KMS-11 (cell line): ENCODE measurements around the gene COQ8B.

Source experiments
- H2AFZ ChIP-seq: fragments of 200-600 bp; sonication (generic); 2 replicates; pipeline ENCODE4 v1.6.1; 2016; ENCODE audit warnings: antibody characterized with exemption, mixed run types, low read depth
- H3K27ac ChIP-seq: fragments of 200-600 bp; sonication (generic); 2 replicates; pipeline ENCODE4 v1.6.1; 2016; ENCODE audit warnings: mild to moderate bottlenecking, mixed run types
- H3K27me3 ChIP-seq: fragments of 200-600 bp; sonication (generic); 2 replicates; pipeline ENCODE4 v1.6.1; 2017; ENCODE audit warnings: mild to moderate bottlenecking, low read depth, mixed run types, moderate library complexity; ENCODE audit not compliant: insufficient read depth
- H3K36me3 ChIP-seq: fragments of 200-600 bp; sonication (generic); 2 replicates; pipeline ENCODE4 v1.6.1; 2017; ENCODE audit warnings: mild to moderate bottlenecking, mixed run types; ENCODE audit not compliant: insufficient read depth
- H3K4me1 ChIP-seq: fragments of 200-600 bp; sonication (generic); 2 replicates; pipeline ENCODE4 v1.6.1; 2016; ENCODE audit warnings: mild to moderate bottlenecking, low read depth, mixed run types; ENCODE audit not compliant: poor library complexity, severe bottlenecking
- H3K4me2 ChIP-seq: fragments of 200-600 bp; sonication (generic); 2 replicates; pipeline ENCODE4 v1.7.0; 2016; ENCODE audit warnings: mild to moderate bottlenecking, mixed run types
- H3K4me3 ChIP-seq: fragments of 200-600 bp; sonication (generic); IDR thresholded peaks from 2 replicates; pipeline ENCODE4 v1.6.1; 2017; ENCODE audit warnings: low read depth, low read length, mixed read lengths; ENCODE audit not compliant: insufficient read depth
- H3K79me2 ChIP-seq: fragments of 200-600 bp; sonication (generic); 2 replicates; pipeline ENCODE4 v1.6.1; 2016; ENCODE audit warnings: low read depth, mixed run types; ENCODE audit not compliant: insufficient read depth
- H3K9ac ChIP-seq: fragments of 200-600 bp; sonication (generic); 2 replicates; pipeline ENCODE4 v1.6.1; 2016; ENCODE audit warnings: mild to moderate bottlenecking, mixed run types
- H4K20me1 ChIP-seq: fragments of 200-600 bp; sonication (generic); 2 replicates; pipeline ENCODE4 v1.6.1; 2016; ENCODE audit warnings: mild to moderate bottlenecking, mixed run types; ENCODE audit not compliant: insufficient read depth
- TF ChIP-seq, protein P1 (sequence below): fragments of 200-600 bp; sonication (generic); conservative IDR thresholded peaks from 2 replicates; pipeline ENCODE4 v1.6.1; 2017; ENCODE audit warnings: low read depth, mild to moderate bottlenecking, antibody characterized with exemption, low read length, moderate library complexity, mixed read lengths

COQ8B gene

DNA sequence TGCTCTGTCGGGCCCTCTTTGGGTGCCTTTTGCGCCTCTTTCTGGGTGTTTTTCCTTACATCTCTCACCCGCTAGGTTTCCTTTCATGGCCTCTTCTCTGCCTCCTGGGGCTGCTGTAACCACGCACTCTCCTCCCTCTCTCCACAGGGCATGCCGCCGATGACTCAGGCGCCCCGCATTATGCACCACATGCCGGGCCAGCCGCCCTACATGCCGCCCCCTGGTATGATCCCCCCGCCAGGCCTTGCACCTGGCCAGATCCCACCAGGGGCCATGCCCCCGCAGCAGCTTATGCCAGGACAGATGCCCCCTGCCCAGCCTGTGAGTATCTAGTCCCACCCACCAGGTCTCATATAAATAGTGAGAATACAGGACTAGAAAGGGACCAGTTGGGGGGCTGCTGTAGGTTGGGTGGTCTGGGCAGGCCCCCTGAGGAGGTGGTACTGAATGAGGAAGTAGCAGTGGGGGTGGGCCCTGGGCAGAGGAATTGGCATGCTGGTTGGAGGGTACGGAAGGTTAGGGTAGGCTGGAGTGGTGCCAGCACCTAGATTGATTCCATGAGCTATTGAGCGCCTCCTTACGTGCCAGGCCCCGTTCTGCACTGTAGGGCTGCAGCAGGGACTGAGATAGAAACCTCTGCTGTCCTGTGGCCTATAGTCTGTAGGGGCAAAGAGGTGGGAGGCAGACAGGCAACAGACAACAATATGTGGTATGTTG lies 46.2 kb upstream of the COQ8B start:
- Histone ChIP-seq H3K4me2 (no peak overlapping the region), H3K4me1 (peaks cover 3% of the 10 kb centered on the region), H3K36me3 (peaks cover 54% of the 10 kb centered on the region; the same call in 1 of the 2 replicates), H3K9ac (no peak overlapping the region), H3K79me2 (peaks cover 8% of the 10 kb centered on the region; the same call in 1 of the 2 replicates), H3K4me3 (no peak overlapping the region), H4K20me1 (0 out of 2 replicates have a peak, but pooled peaks cover 4% of the 10 kb centered on the region), H3K27me3 (no peaks in the 10 kb centered on the region), H3K27ac (no peak overlapping the region), H2AFZ (no peak overlapping the region)
- TF ChIP-seq, protein P1, sequence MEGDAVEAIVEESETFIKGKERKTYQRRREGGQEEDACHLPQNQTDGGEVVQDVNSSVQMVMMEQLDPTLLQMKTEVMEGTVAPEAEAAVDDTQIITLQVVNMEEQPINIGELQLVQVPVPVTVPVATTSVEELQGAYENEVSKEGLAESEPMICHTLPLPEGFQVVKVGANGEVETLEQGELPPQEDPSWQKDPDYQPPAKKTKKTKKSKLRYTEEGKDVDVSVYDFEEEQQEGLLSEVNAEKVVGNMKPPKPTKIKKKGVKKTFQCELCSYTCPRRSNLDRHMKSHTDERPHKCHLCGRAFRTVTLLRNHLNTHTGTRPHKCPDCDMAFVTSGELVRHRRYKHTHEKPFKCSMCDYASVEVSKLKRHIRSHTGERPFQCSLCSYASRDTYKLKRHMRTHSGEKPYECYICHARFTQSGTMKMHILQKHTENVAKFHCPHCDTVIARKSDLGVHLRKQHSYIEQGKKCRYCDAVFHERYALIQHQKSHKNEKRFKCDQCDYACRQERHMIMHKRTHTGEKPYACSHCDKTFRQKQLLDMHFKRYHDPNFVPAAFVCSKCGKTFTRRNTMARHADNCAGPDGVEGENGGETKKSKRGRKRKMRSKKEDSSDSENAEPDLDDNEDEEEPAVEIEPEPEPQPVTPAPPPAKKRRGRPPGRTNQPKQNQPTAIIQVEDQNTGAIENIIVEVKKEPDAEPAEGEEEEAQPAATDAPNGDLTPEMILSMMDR = no peak

DNA sequence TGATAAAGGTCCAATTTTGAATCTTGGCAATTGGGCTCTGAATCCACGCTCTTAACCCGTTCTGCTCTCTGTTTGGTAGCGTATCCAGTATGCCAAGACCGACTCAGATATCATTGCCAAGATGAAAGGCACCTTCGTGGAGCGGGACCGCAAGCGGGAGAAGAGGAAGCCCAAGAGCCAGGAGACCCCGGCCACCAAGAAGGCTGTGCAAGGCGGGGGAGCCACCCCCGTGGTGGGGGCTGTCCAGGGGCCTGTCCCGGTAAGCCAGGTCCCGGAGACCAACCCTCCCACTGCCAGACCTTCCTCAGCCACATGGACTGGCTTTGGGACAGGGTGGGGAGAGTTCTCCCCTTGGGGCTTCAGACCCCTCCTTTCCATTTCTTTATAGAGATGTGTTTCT lies 42.7 kb upstream of the COQ8B start:
- H3K27me3 ChIP-seq = no peaks in the 10 kb centered on the region
- no peak overlapping the region for H3K4me2 ChIP-seq
- H3K9ac ChIP-seq = no peak overlapping the region
- no peak overlapping the region for H3K4me3 ChIP-seq
- H2AFZ ChIP-seq = no peak overlapping the region
- peaks cover 45% of the 10 kb centered on the region; the same call in 1 of the 2 replicates for H3K36me3 ChIP-seq
- H3K4me1 ChIP-seq = peaks cover 22% of the 10 kb centered on the region
- no peak overlapping the region for H3K27ac ChIP-seq
- TF ChIP-seq, protein P1 = no peak
- peaks cover 41% of the 10 kb centered on the region for H3K79me2 ChIP-seq
- peaks cover 19% of the 10 kb centered on the region for H4K20me1 ChIP-seq

DNA sequence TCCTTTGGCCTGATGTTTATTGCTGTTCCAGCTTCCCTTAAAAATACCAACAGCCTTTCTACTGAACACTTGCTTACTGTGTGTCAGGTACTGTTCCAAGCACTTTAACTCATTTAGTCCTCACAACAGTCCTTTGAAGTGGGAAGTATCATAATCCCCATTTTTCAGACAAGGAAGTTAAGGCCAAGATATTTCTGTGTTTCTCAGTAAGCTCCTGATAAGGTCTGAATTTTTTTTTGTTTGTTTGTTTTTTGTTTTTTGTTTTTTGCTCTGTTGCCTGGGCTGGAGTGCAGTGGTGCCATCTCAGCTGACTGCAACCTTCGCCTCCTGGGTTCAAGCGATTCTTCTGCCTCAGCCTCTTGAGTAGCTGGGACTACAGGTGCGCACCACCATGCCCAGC lies 41.8 kb upstream of the COQ8B start:
- no peak overlapping the region for H2AFZ ChIP-seq
- H3K9ac ChIP-seq = no peak overlapping the region
- TF ChIP-seq, protein P1 = no peak
- H3K4me1 ChIP-seq = peaks cover 30% of the 10 kb centered on the region
- H3K36me3 ChIP-seq = peaks cover 41% of the 10 kb centered on the region; the same call in 1 of the 2 replicates
- H3K4me3 ChIP-seq = no peak overlapping the region
- peaks cover 19% of the 10 kb centered on the region for H4K20me1 ChIP-seq
- no peak overlapping the region; the same call in 1 of the 2 replicates for H3K27ac ChIP-seq
- H3K79me2 ChIP-seq = peaks cover 50% of the 10 kb centered on the region
- no peaks in the 10 kb centered on the region for H3K27me3 ChIP-seq
- H3K4me2 ChIP-seq = no peak overlapping the region

DNA sequence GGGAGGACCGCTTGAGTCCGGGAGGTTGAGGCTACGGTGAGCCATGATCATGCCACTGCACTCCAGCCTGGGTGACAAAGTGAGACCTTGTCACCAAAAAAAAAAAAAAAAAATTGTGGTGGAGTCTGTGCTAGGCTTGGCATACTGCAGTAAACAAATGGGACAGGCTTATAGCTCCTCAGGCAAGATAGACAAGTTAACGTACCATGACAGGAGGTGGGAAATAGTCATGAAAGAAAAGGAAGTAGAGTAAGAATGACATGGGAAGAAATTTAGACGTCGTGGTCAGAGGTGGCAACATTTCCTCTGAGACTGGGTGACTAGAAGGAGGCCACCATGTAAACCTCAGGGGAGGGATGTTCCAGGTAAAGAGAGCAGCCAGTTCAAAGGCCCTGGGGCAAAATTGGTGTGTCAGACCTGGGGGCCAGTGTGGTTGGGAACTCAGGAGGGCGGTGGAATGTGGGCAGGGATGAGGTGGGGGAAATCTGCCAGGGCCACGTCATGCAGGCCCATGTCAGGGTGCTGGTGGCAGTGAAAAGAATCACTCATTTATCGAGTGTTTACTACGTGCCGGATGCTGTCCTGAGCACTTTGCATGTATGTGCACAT lies 39.9 kb upstream of the COQ8B start:
- no peak overlapping the region for H3K4me2 ChIP-seq
- H3K9ac ChIP-seq = no peak overlapping the region

More for the DNA sequence above, 39.9 kb upstream of the COQ8B start:
- H3K4me3 ChIP-seq = no peak overlapping the region
- H2AFZ ChIP-seq = no peak overlapping the region
- H3K4me1 ChIP-seq = peaks cover 42% of the 10 kb centered on the region
- peaks cover 69% of the 10 kb centered on the region for H3K79me2 ChIP-seq
- no peaks in the 10 kb centered on the region for H3K27me3 ChIP-seq
- peaks cover 30% of the 10 kb centered on the region; the same call in 1 of the 2 replicates for H3K36me3 ChIP-seq
- peaks cover 19% of the 10 kb centered on the region for H4K20me1 ChIP-seq
- TF ChIP-seq, protein P1 = no peak
- H3K27ac ChIP-seq = no peak overlapping the region
